ENCODE results near the gene CD6. TPM values are rescaled to one million over a fixed set of nuclear protein-coding genes. Genes with fewer than 3 reads are reported as not detected.

CD6 gene
- total and polyA plus RNA-seq, 10 donors, result 10.9 to 47.6 (median 21.2) TPM

DNA sequence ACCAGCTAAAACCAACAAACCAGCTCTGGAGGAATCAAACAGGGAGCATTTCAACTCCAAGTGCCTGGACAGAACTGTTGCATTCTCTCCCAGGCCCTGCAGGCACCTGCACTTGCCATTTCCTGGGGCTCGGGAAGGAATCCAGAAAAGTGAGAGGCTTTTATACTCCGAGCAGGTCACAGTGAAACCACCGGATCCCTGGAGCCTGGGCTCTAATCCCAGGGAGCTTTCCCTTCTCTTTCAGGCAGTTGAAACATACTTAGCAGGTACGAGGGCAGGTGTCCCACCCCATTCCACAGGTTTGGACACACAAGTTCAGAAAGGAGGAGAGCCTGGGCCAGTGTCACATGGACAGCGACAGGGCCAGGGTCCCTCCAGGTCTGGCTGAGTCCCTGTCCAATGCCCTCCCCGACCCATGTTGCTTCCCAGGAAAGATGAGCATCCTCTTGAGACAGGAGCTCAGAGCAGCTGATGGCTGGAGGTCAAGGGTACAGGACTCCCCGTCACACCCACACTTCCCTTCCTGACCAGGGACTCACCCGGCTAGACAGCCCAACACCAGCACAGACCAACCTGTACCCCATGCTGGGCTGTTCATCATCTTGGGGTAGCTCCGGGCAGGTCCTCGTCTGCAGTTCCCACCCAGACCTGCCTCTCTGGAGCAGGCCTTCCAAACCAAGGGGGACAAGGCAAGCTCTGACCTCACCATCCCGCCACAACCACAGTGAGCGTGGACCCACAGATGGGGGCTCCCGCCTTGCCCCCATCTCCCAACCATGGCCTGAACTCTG is 80.9 kb downstream of the CD6 start:
- TF ChIP-seq, protein P1, sequence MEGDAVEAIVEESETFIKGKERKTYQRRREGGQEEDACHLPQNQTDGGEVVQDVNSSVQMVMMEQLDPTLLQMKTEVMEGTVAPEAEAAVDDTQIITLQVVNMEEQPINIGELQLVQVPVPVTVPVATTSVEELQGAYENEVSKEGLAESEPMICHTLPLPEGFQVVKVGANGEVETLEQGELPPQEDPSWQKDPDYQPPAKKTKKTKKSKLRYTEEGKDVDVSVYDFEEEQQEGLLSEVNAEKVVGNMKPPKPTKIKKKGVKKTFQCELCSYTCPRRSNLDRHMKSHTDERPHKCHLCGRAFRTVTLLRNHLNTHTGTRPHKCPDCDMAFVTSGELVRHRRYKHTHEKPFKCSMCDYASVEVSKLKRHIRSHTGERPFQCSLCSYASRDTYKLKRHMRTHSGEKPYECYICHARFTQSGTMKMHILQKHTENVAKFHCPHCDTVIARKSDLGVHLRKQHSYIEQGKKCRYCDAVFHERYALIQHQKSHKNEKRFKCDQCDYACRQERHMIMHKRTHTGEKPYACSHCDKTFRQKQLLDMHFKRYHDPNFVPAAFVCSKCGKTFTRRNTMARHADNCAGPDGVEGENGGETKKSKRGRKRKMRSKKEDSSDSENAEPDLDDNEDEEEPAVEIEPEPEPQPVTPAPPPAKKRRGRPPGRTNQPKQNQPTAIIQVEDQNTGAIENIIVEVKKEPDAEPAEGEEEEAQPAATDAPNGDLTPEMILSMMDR (IDR thresholded peaks at IDR 0.05 in 8 of 11, conservative IDR thresholded peaks at IDR 0.05 in 3 of 11), result no peak
- TF ChIP-seq POLR2A (IDR thresholded peaks at IDR 0.05), result no peak
- TF ChIP-seq POLR2AphosphoS5 (IDR thresholded peaks at IDR 0.05), result no peak
- WGBS, 5 donors, result 79 to 90% (median 84%) methylated on average over 6 to 13 of the region's 13 CpGs
- no peaks in the 10 kb centered on the region for H3K36me3 ChIP-seq
- H3K4me3 ChIP-seq, result no peak overlapping the region
- no peak overlapping the region for H3K27ac ChIP-seq
- DNase-seq, result peak; percentile 50
- H3K9me3 ChIP-seq, result no peaks in the 10 kb centered on the region
- H3K27me3 ChIP-seq (replicated peaks in 1 of 7), result no peaks in the 10 kb centered on the region
- H3K4me1 ChIP-seq, result peaks cover 0 to 26% (median 5%) of the 10 kb centered on the region in 6 donors
- intact Hi-C loops (cut with DNase I; ENCODE audit: low total_unique reads), result no loop called here

DNA sequence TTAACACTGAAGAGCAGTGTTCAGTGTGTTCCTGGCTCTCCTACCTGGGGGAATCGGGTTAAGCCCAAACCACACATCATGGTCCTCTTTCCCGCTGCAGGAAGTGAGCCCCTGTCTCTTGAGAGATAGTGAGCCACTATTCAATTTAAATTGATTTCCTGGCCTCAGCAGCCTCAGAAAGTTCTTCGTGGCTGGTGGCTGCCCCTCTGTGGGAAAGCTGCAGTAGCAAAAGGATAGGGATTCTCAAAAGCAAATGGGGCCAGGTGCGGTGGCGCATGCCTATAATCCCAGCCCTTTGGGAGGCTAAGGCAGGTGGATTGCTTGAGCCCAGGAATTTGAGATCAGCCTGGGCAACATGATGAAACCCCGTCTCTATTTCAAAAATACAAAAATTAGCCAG is 81.7 kb downstream of the CD6 start:
- Histone ChIP-seq H3K4me3 (no peak overlapping the region), H3K36me3 (no peaks in the 10 kb centered on the region), H3K27me3 (replicated peaks in 1 of 7) (no peaks in the 10 kb centered on the region), H3K9me3 (no peaks in the 10 kb centered on the region), H3K27ac (no peak overlapping the region), H3K4me1 (peaks cover 0 to 26% (median 5%) of the 10 kb centered on the region in 6 donors)
- intact Hi-C loops (cut with DNase I; ENCODE audit: low total_unique reads), result no loop called here
- no peak for DNase-seq
- no peak for TF ChIP-seq POLR2AphosphoS5 (IDR thresholded peaks at IDR 0.05)
- TF ChIP-seq, protein P1 (IDR thresholded peaks at IDR 0.05 in 8 of 11, conservative IDR thresholded peaks at IDR 0.05 in 3 of 11), result no peak
- no peak for TF ChIP-seq POLR2A (IDR thresholded peaks at IDR 0.05)
- WGBS, 5 donors, result 58 to 71% (median 68%) methylated on average over 5 to 6 of the region's 6 CpGs

DNA sequence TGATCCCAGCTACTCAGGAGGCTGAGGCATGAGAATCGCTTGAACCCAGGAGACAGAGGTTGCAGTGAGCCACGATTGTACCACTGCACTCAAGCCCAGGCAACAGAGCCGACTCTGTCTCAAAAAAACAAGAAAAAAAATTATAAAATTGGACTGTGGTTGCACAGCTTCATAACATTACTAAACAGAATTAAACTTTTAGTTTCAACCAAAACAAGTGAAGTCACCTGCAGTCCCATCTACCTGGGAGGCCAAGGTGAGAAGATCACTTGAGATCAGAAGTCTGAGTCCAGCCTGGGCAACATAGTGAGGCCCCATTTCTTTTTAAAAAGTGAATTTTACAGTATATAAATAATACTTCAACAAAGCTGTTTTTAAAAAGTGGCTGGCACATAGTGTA is 83.0 kb downstream of the CD6 start:
- no peak overlapping the region for H3K27ac ChIP-seq
- peaks cover 0 to 19% (median 4%) of the 10 kb centered on the region in 6 donors for H3K4me1 ChIP-seq
- H3K4me3 ChIP-seq, result no peak overlapping the region
- intact Hi-C loops (cut with DNase I; ENCODE audit: low total_unique reads), result no loop called here
- no peaks in the 10 kb centered on the region for H3K27me3 ChIP-seq (replicated peaks in 1 of 7)
- no peaks in the 10 kb centered on the region for H3K36me3 ChIP-seq
- no peaks in the 10 kb centered on the region for H3K9me3 ChIP-seq
- DNase-seq, result no peak
- WGBS, 5 donors, result 84 to 94% (median 87%) methylated on average over 3 of the region's 3 CpGs
- TF ChIP-seq POLR2A (IDR thresholded peaks at IDR 0.05) (no peak), POLR2AphosphoS5 (IDR thresholded peaks at IDR 0.05) (no peak)
- TF ChIP-seq, protein P1 (IDR thresholded peaks at IDR 0.05 in 8 of 11, conservative IDR thresholded peaks at IDR 0.05 in 3 of 11), result no peak

DNA sequence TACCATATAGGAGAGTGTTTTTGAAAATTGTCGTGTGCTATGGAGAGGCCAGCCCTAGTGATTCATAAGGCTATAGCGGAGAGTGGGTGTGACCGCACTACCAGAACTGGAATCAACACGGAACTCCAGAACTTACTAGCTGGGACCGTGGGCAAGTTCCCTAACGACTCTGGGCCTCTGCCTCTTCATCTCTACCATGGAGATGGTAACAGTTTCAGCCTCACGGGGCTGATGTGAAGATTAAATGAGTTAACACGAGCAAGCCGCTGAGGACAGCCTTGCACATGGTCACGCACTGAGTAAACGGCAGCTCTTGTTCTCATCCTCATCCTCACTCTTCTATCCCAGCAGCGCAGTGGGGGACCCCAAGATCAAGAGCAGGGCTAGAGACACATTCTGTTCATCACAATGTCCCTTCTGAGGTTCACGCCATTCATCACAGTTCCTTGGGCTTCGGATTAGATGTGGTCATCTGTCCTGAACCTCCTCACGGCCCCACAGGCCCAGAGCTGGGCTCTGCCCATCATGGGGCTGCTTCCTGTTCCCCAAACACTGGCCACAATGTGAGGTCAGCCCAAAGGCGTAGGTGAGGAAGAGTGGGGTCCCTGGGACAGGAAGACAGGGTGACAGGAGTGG is 83.6 kb downstream of the CD6 start:
- no peaks in the 10 kb centered on the region for H3K36me3 ChIP-seq
- no peak overlapping the region for H3K27ac ChIP-seq
- peaks cover 0 to 14% (median 2%) of the 10 kb centered on the region in 6 donors for H3K4me1 ChIP-seq
- H3K4me3 ChIP-seq, result no peak overlapping the region
- intact Hi-C loops (cut with DNase I; ENCODE audit: low total_unique reads), result no loop called here
- no peaks in the 10 kb centered on the region for H3K9me3 ChIP-seq
- no peaks in the 10 kb centered on the region for H3K27me3 ChIP-seq (replicated peaks in 1 of 7)
- no peak for DNase-seq
- TF ChIP-seq, protein P1 (IDR thresholded peaks at IDR 0.05 in 8 of 11, conservative IDR thresholded peaks at IDR 0.05 in 3 of 11), result no peak
- TF ChIP-seq POLR2AphosphoS5 (IDR thresholded peaks at IDR 0.05), result no peak
- no peak for TF ChIP-seq POLR2A (IDR thresholded peaks at IDR 0.05)
- whole genome bisulfite sequencing, 5 donors, result 82 to 89% (median 84%) methylated on average over 15 to 16 of the region's 16 CpGs
